HFFc6 (cell line): ENCODE results near the gene SMYD2. TPM values are rescaled to one million over a fixed set of nuclear protein-coding genes. Genes with fewer than 3 reads are reported as not detected.

Experiments
- DNase-seq: peaks from one replicate; pipeline ENCODE4 v3.0.0-alpha.2; 2018
- H3K27ac Mint-ChIP-seq: 2 replicates; pipeline ENCODE4 v1.8.0; 2020; ENCODE audit warnings: mild to moderate bottlenecking, mixed read lengths
- H3K27me3 Mint-ChIP-seq: 2 replicates; pipeline ENCODE4 v1.8.0; 2021; ENCODE audit warnings: mild to moderate bottlenecking, moderate library complexity, mixed read lengths; ENCODE audit not compliant: insufficient read depth
- H3K36me3 Mint-ChIP-seq: 2 replicates; pipeline ENCODE4 v1.8.0; 2021; ENCODE audit warnings: low read depth, mixed read lengths
- H3K4me1 Mint-ChIP-seq: 2 replicates; pipeline ENCODE4 v1.8.0; 2020; ENCODE audit warnings: low read depth, mixed read lengths
- H3K4me3 Mint-ChIP-seq: 2 replicates; pipeline ENCODE4 v1.8.0; 2020; ENCODE audit warnings: mild to moderate bottlenecking, moderate library complexity, mixed read lengths
- H3K9me3 Mint-ChIP-seq: 2 replicates; pipeline ENCODE4 v1.8.0; 2020; ENCODE audit warnings: mild to moderate bottlenecking, mixed read lengths
- total RNA-seq, 6 experiments: library from RNA; stranded (reverse); fragmentation: NEBNext Ultra II Directional; extraction: Animal tissue kit (Norgen Biotek cat#: 25700); gene quantifications; 2 replicates in 1 of 6; 3 replicates in 5 of 6; pipeline ENCODE4 v1.2.3, GENCODE V29; 2021
- TF ChIP-seq, protein P1 (sequence below): fragments of 200-600 bp; sonication (generic); IDR thresholded peaks from 2 replicates; pipeline ENCODE4 v1.5.0; 2021; ENCODE audit warnings: antibody characterized with exemption, mild to moderate bottlenecking

The SMYD2 gene
- total RNA-seq, 6 experiments from 2014 or later, result 27.3 to 32.3 (median 29.5) TPM

GRCh38 chr1:214330222-214330621, 49.3 kb downstream of the SMYD2 start:
- Mint-ChIP-seq H3K36me3 (peaks cover 3% of the 10 kb centered on the region; the same call in 1 of the 2 replicates), H3K9me3 (no peaks in the 10 kb centered on the region), H3K4me1 (peaks cover 27% of the 10 kb centered on the region), H3K27ac (no peak overlapping the region), H3K27me3 (peaks cover 4% of the 10 kb centered on the region), H3K4me3 (no peak overlapping the region)
- DNase-seq, result no peak
- TF ChIP-seq, protein P1, sequence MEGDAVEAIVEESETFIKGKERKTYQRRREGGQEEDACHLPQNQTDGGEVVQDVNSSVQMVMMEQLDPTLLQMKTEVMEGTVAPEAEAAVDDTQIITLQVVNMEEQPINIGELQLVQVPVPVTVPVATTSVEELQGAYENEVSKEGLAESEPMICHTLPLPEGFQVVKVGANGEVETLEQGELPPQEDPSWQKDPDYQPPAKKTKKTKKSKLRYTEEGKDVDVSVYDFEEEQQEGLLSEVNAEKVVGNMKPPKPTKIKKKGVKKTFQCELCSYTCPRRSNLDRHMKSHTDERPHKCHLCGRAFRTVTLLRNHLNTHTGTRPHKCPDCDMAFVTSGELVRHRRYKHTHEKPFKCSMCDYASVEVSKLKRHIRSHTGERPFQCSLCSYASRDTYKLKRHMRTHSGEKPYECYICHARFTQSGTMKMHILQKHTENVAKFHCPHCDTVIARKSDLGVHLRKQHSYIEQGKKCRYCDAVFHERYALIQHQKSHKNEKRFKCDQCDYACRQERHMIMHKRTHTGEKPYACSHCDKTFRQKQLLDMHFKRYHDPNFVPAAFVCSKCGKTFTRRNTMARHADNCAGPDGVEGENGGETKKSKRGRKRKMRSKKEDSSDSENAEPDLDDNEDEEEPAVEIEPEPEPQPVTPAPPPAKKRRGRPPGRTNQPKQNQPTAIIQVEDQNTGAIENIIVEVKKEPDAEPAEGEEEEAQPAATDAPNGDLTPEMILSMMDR, result no peak

GRCh38 chr1:214330715-214331114, 49.8 kb downstream of the SMYD2 start:
- Mint-ChIP-seq H3K36me3 (peaks cover 5% of the 10 kb centered on the region; the same call in 1 of the 2 replicates), H3K4me1 (peaks cover 27% of the 10 kb centered on the region), H3K27me3 (peaks cover 4% of the 10 kb centered on the region), H3K27ac (no peak overlapping the region), H3K9me3 (no peaks in the 10 kb centered on the region), H3K4me3 (no peak overlapping the region)
- TF ChIP-seq, protein P1, result no peak
- no peak for DNase-seq

- peaks cover 27% of the 10 kb centered on the region for H3K4me1 Mint-ChIP-seq
- no peaks in the 10 kb centered on the region for H3K9me3 Mint-ChIP-seq
- H3K4me3 Mint-ChIP-seq, result no peak overlapping the region
- TF ChIP-seq, protein P1, result no peak
- H3K27ac Mint-ChIP-seq, result no peak overlapping the region
- DNase-seq, result no peak
- H3K27me3 Mint-ChIP-seq, result peaks cover 4% of the 10 kb centered on the region
- peaks cover 5% of the 10 kb centered on the region; the same call in 1 of the 2 replicates for H3K36me3 Mint-ChIP-seq
Measured at GRCh38 chr1:214331180-214331579, 50.2 kb downstream of the SMYD2 start.

GRCh38 chr1:214331827-214332423, 51.0 kb downstream of the SMYD2 start:
- peak; percentile 24 for DNase-seq
- H3K36me3 Mint-ChIP-seq, result peaks cover 5% of the 10 kb centered on the region; the same call in 1 of the 2 replicates
- H3K4me3 Mint-ChIP-seq, result no peak overlapping the region
- peak overlapping the region; percentile 12; the same call in 1 of the 2 replicates for H3K27ac Mint-ChIP-seq
- H3K9me3 Mint-ChIP-seq, result no peaks in the 10 kb centered on the region
- peaks cover 27% of the 10 kb centered on the region for H3K4me1 Mint-ChIP-seq
- H3K27me3 Mint-ChIP-seq, result peaks cover 4% of the 10 kb centered on the region
- TF ChIP-seq, protein P1, result peak; percentile 93

GRCh38 chr1:214332946-214333798, 52.2 kb downstream of the SMYD2 start:
- no peak overlapping the region for H3K4me3 Mint-ChIP-seq
- peak overlapping the region; percentile 74 for H3K27ac Mint-ChIP-seq
- H3K4me1 Mint-ChIP-seq, result peaks cover 32% of the 10 kb centered on the region
- peaks cover 5% of the 10 kb centered on the region for H3K27me3 Mint-ChIP-seq
- H3K36me3 Mint-ChIP-seq, result peaks cover 10% of the 10 kb centered on the region
- peak; percentile 41 for DNase-seq
- no peaks in the 10 kb centered on the region for H3K9me3 Mint-ChIP-seq
- TF ChIP-seq, protein P1, result peak; percentile 92
